ENCODE data around the gene CENPX. TPM values are rescaled to one million over a fixed set of nuclear protein-coding genes. Genes with fewer than 3 reads are reported as not detected.

The CENPX gene
- total RNA-seq, 1 donor from 2014 or later, result 66.2 TPM

DNA sequence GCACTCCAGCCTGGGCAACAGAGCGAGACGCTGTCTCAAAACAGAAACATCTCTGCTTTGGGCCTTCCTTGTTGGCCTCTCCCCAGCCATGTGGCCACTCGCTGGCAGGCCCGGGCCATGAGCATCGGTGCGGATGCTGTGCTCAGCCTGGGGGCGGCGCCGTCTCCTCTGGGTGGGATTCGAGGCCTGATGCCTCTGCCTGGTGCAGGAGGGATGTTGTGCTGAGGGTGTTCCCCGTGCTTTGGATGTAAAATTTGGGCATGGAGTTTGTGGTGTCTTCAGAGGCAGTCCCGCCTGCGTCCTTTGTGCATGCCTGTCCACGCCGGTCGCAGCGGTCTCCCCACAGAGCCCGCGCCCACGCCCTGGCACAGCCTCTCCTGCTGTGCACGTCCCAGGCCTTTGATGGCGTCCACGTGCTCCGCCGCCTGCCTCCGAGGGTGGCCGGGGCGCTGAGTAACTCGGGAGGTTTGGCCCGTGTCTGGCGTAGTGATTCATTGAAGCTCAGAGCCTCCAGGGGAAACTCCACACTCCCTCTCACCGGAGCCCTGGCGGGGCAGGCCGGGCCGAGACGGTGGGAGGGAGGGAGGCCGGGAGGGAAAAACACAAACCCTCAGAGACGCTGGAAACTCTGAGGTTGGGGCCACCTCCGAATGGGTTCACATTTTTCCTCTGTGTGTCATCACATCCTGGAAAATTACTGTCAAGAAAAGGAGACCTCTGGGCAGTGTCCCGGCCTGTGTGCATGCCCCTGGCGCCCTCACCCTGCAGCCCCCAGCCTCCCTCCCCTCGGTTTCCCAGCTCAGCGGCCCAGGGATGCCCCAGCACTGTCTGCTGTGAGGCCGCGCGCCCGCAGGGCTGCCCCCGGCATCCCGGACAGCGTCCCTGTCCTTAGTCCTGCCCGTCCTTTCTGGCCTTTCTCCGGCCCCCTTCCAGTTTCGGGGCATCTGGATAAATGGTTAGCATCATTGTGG is 19.0 kb downstream of the CENPX start:
- Mint-ChIP-seq H3K36me3 (ENCODE audit: insufficient read depth) (no peaks in the 10 kb centered on the region), H3K4me3 (ENCODE audit: low read depth) (no peak overlapping the region), H3K27me3 (no peaks in the 10 kb centered on the region), H3K9me3 (ENCODE audit: low read depth) (no peaks in the 10 kb centered on the region), H3K4me1 (ENCODE audit: low read depth) (no peaks in the 10 kb centered on the region), H3K27ac (no peak overlapping the region)
- DNase-seq (ENCODE audit: low spot score, unreplicated experiment), result no peak
- TF ChIP-seq, protein P1, sequence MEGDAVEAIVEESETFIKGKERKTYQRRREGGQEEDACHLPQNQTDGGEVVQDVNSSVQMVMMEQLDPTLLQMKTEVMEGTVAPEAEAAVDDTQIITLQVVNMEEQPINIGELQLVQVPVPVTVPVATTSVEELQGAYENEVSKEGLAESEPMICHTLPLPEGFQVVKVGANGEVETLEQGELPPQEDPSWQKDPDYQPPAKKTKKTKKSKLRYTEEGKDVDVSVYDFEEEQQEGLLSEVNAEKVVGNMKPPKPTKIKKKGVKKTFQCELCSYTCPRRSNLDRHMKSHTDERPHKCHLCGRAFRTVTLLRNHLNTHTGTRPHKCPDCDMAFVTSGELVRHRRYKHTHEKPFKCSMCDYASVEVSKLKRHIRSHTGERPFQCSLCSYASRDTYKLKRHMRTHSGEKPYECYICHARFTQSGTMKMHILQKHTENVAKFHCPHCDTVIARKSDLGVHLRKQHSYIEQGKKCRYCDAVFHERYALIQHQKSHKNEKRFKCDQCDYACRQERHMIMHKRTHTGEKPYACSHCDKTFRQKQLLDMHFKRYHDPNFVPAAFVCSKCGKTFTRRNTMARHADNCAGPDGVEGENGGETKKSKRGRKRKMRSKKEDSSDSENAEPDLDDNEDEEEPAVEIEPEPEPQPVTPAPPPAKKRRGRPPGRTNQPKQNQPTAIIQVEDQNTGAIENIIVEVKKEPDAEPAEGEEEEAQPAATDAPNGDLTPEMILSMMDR (IDR thresholded peaks at IDR 0.05; ENCODE audit: unreplicated experiment), result no peak

DNA sequence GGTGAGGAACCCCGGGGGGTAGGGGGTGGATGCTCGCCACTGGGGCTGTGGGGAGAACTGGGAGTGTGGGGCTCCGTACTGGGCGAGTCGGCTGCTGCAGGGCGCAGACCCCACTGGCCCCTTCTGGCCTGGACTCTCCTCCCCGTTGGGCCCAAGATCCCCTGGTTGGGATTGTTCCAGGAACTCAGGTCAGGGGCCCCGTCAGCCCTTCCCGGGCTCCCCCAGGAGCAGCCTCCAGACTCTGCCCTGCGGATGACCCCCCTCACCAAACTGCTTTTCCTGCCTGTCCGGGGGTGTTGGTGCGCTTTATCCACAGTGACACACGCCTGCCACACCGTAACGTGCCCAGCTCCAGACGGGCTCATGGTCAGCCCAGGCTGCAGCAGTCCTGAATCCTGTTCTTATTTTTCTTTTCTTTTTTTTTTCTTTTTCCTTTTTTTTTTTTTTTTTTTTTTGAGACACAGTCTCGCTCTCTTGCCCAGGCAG is 21.1 kb downstream of the CENPX start:
- no peaks in the 10 kb centered on the region for H3K36me3 Mint-ChIP-seq (ENCODE audit: insufficient read depth)
- no peaks in the 10 kb centered on the region for H3K9me3 Mint-ChIP-seq (ENCODE audit: low read depth)

DNA sequence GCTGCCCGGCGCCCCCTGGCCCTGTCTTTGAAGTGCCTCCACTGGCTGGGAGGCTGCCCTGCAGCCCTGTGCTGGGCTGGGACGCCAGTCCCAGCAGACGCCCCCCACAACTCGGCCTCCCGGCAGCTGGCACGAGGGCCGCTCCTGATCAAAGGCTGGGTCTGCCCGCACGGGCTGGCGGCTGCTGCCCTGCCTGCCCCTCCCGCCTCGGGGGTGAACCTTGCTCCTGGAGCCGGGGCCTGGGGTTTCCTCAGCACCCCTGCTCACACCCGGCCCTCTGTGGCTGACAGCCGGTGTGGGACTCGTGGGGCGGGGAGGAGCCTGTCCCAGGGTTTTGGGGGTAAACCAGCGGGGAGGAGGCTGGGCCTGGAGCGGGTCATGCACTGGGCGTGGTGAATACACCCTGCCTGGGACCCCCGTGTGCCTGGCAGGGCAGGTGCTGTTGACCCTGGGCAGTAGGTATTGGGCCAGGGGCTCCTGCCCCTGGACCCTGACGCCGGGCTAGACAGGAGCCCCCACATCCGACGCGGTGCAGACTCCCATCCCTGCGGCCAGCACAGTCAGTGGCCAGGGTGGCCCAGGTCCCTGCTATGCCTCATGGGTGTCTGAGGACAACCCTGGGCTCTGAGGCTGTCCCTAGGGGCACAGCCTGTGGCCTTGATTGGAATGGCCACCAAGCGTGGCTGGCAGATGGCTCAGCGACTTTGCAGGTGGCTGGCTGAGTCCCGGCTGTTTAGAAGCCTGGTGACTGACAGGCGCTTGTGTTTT is 21.7 kb downstream of the CENPX start:
- Mint-ChIP-seq H3K36me3 (ENCODE audit: insufficient read depth) (no peaks in the 10 kb centered on the region), H3K27ac (no peak overlapping the region), H3K4me3 (ENCODE audit: low read depth) (no peak overlapping the region), H3K27me3 (no peaks in the 10 kb centered on the region), H3K9me3 (ENCODE audit: low read depth) (no peaks in the 10 kb centered on the region), H3K4me1 (ENCODE audit: low read depth) (no peaks in the 10 kb centered on the region)
- no peak for DNase-seq (ENCODE audit: low spot score, unreplicated experiment)
- TF ChIP-seq, protein P1 (IDR thresholded peaks at IDR 0.05; ENCODE audit: unreplicated experiment), result no peak

More for the DNA sequence above, 21.1 kb downstream of the CENPX start:
- TF ChIP-seq, protein P1 (IDR thresholded peaks at IDR 0.05; ENCODE audit: unreplicated experiment), result no peak
- H3K27ac Mint-ChIP-seq, result no peak overlapping the region
- no peaks in the 10 kb centered on the region for H3K4me1 Mint-ChIP-seq (ENCODE audit: low read depth)
- no peak for DNase-seq (ENCODE audit: low spot score, unreplicated experiment)
- H3K27me3 Mint-ChIP-seq, result no peaks in the 10 kb centered on the region
- no peak overlapping the region for H3K4me3 Mint-ChIP-seq (ENCODE audit: low read depth)

DNA sequence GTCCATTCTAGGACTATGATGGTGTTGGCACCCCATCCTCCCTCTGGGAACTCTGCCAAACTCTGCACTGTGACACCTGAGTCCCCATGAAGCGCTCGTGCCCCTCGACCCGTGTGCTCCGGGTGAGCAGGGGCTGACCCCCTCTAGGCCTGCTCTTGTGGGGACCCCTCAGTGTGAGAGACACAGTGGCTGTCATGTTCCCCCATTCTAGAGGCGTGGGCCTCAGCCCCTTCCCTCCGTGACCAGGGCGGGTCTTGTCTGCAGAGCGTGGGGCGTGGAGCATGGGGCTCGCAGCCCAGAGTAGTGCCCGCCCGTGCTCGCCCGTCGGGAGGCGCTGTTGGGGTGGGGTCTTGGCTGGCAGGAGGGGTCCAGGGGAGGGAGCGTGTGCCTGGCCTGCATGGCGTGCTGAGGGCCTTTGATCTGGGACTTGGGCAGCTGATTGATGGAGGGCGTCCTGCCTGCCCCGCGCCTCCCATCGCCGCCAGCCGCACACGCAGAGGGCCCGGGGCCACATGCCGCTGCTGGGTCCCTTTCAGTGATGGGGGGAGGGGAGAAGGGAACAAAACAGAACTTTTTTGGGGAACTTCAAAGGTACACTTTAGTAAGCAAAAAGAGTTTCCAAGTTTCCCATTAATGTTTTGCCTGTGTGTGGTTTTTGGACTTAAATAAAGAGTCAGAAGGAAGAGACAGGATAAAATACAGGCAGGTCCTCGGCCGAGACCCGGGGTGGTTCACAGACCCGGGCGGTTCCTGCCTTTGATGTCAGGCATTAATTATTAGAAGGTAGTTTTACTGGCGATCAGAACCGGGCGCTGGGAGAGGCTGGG is 22.5 kb downstream of the CENPX start:
- Mint-ChIP-seq H3K4me1 (ENCODE audit: low read depth) (no peaks in the 10 kb centered on the region), H3K27ac (no peak overlapping the region), H3K27me3 (no peaks in the 10 kb centered on the region), H3K4me3 (ENCODE audit: low read depth) (no peak overlapping the region), H3K36me3 (ENCODE audit: insufficient read depth) (no peaks in the 10 kb centered on the region), H3K9me3 (ENCODE audit: low read depth) (no peaks in the 10 kb centered on the region)
- DNase-seq (ENCODE audit: low spot score, unreplicated experiment), result no peak
- TF ChIP-seq, protein P1 (IDR thresholded peaks at IDR 0.05; ENCODE audit: unreplicated experiment), result no peak
